GM19468 (cell line): Measurements from ENCODE around the gene C2CD4C.
"Not testable (repeated sequence)": the region's sequence is repeated elsewhere in the genome, so short reads cannot be mapped to it uniquely, and the experiment has no call there.

Experiments
- ATAC-seq: cut with Tn5 transposase; IDR thresholded peaks from one replicate; pipeline ENCODE4 v1.9.1; 2021; ENCODE audit warnings: mild to moderate bottlenecking, moderate library complexity, moderate number of reproducible peaks; ENCODE audit not compliant: unreplicated experiment; ENCODE audit errors: extremely low read depth

Gene C2CD4C

DNA sequence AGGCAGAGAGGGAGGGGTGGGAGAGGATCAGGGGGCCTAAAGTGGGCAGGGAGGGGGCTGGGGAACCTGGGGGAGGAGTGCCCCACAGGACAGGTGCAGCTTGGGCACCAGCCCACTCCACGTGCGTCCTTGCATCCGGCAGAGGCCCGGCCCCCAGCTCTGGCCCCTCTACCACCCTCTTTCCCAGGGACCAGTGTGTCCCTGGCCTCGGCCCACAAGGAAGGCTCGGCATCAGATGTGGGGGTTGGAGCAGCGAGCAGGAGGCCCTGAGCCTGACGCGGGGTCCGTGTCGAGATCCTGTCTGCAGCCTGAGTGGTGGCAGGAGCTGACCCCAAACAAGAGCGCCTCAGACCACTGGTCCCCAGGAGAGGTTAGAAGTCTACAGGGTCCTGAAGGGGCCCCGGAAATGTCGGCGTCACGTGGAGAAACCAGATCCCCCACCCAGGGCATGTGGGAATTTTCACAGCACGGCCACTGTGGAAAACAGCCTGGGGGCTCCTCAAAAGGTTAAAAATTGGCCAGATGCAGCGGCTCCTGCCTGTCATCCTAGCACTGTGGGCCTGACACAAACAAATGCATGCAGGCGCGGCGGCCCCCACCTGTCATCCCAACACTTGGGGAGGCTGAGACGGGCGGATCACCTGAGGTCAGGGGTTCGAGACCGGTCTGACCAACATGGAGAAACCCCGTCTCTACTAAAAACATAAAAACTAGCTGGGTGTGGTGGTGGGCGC, 30.4 kb upstream of the C2CD4C start:
- ATAC-seq, result no peak

DNA sequence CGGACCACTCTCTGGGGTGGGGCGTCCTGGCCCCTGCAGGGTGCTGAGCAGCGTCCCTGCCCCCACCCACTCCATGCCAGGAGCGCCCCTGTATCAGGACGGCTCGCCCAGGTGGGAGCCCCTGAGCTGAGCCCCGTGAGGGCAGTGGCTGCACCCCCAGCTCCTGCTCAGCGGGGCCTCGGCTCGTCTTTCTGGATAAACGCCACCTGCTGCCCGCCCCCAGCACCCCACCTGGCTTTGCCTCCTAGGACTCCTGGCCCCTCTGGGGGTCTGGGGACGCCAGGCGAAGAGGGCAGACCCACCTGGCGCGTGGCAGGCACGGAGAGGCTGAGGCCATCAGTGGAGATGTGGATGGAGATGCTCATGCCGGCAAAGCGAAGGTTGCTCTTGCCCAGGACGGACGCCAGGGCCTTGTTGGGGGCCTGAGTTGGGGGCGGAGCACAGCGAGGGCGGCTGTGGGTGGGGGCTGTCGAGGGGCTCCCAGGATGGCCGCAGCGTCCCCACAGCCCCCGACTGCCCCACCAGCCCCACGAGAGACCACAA, 29.5 kb upstream of the C2CD4C start:
- ATAC-seq, result no peak

DNA sequence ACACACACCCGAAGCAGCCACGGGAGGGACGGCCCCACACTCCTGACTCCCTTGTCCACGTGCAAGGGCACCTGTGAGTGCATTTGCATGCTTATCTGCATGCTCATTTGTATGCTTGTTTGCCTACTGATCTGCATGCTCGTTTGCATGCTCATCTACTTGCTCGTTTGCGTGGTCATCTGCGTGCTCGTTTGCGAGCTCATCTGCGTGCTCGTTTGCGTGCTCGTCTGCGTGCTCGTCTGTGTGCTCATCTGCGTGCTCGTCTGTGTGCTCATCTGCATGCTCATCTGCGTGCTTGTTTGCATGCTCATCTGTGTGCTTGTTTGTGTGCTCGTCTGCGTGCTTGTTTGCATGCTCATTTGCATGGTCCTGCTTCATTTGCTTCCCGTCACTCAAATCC, 28.1 kb upstream of the C2CD4C start:
- no peak for ATAC-seq

DNA sequence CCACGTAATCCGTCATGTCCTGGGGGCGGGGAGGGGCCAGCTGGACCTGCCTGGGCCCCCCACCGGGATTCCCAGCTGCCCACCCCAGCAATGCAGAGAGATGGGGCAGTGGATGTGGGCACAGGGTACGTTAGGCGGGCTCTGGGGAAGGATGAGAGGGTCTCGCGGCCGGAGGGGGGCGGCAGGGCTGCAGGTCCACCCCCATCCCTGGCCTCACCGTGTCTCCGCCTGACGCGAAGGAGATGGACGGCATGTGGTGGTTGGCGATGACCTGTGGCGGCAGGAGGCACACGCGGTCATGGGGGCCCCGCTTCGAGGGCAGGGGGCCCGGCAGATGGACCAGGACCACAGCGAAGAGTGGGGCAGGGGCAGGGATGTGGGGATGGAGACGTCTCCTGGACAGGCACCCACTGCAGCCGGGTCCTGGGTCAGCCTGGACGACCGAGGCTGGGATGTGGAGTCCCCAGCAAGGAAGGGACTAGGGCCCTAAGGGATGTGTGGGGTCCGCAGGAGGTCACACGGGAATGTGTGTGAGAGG, 27.5 kb upstream of the C2CD4C start:
- ATAC-seq, result no peak

DNA sequence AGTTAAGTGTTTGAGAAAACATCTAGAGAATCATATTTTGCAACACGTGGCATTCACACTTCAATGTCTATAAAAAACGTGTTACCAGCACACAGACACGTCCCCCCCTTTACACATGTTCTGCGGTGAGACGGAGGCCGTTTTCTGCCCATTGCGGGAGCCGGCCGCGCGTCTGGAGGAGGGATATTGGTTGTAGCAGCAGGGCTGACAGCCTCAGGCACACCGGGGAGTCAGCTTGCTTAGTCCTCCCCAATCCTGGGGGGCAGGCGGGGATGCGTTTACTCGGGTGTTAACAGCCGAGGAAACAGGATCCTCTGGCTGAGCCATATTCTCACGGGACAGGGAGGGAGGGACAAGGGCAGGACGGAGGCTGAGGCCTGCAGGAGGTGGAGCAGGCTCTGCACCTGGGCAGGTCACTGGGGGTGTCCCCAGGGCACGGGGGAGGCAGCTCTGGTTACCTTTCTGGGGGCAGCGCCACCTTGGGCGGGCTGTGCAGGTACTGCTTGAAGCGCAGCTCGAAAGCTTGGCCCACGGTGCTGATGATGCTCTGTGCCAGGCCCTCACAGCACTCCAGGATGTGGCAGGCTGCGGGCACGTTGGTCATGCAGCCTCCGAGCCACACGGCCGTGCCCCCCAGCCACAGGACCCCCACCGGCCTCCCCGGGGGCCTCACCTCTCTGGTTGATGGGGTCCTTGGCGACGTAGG, 26.9 kb upstream of the C2CD4C start:
- no peak for ATAC-seq

DNA sequence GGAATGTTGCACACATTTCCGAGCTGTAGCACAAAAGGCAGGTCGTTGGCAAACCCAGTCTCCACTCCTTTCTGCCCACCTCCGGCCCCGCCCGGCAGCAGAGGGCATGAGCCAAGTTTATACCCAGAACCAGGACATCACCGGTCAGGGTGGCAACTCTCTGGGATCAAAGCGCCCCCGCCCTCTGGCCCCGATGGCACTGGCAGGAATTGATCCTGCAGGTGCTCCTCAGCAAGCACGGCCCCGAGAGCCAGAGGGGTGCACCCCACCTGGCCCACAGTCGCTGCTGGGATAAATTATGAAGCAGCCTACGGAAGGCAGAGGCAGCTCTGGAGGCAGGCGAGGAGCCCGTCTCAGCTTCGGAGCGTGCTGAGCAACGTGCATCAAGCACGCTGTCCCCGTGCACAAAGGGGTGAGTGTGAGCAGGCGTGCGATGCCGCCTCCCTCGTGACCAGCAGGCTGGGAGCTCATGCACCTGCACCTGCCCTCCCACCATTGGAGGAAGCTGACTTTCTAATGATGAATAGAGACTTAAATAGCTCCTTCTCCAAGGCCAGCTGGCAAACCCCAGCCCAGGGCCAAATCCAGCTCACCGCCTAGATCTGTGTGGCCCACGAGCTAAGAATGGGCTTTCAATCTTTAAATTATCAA, 26.2 kb upstream of the C2CD4C start:
- ATAC-seq, result no peak

DNA sequence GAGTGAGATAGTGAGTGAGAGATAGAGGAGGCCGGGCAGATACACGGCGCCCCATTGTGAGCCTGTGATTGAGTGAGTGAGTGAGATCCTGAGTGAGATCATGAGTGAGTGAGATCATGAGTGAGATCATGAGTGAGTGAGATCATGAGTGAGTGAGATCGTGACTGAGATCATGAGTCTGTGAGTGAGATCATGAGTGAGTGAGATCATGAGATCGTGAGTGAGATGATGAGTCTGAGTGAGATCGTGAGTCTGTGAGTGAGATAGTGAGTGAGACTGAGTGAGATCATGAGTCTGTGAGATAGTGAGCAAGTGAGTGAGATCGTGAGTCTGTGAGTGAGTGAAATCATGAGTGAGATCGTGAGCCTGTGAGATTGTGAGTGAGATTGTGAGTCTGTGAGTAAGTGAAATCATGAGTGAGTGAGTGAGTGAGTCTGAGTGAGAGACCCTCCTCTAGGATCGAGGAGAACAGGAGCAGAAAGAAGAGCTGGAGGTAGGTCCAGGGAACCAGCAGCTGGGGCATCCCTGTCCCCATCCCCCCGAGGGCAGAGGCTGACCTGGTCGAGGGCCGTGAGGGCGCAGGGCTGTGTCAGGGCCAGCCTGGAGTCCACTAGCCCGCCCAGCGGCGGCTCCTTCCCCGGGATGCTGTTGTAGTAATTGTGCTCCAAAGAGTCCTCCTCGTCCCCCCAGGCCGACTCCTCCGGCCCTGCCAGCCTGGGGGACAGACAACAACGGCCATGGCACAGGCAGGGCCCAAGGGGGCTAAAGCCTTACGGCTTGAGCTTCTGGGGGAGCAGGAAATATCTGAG, 25.4 kb upstream of the C2CD4C start:
- no peak for ATAC-seq

DNA sequence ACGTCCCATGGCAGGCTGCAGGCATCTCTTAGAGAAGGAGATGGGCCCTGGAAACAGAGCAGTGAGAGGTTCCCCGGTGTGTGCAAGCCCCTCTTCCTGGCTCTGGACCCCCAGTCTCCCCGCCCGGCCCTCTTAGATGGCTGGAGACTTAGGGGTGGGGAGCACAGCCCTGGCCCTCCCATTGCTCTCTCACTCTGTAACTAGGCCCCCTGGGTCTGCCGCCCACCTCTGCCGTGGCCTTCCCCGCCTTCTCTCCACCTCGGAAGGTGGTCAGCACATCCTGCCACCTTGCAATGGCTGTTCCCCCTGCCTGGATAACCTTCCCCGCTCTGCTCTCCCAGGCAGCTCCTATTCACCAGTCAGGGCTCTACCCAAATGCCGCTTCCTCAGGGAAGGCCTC, 21.8 kb upstream of the C2CD4C start:
- no peak for ATAC-seq

DNA sequence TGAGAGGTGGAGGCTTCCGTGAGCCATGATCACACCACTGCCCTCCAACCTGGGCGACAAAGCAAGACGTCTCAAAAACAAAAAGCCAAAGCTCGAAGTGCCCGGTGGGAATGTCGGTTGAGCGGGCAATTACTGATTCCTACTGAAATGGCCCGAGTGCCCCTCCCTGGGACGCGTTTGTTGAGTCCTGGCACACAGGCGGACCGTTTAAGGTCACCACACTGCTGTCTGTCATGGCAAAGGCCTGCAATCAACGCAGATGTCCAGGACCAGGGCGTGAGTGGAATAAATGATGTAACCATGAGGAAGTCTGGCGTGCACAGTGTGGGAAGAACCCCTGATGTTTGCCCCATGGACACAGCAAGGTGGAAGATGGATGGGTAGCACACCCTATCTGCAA, 19.2 kb upstream of the C2CD4C start:
- no peak for ATAC-seq

DNA sequence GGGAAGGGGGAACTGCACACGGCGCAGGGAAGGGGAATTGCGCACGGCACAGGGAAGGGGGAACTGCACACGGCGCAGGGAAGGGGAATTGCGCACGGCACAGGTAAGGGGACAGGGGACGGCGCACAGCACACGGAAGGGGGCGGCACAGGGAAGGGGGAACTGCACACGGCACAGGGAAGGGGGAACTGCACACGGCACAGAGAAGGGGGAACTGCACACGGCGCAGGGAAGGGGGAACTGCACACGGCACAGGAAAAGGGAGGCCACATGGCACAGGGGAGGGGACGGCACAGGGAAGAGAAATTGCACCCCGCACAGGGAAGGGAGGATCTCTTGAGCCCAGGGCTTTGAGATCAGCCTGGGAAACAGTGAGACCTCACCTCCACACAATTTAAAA, 18.7 kb upstream of the C2CD4C start:
- ATAC-seq, result not testable (repeated sequence)

DNA sequence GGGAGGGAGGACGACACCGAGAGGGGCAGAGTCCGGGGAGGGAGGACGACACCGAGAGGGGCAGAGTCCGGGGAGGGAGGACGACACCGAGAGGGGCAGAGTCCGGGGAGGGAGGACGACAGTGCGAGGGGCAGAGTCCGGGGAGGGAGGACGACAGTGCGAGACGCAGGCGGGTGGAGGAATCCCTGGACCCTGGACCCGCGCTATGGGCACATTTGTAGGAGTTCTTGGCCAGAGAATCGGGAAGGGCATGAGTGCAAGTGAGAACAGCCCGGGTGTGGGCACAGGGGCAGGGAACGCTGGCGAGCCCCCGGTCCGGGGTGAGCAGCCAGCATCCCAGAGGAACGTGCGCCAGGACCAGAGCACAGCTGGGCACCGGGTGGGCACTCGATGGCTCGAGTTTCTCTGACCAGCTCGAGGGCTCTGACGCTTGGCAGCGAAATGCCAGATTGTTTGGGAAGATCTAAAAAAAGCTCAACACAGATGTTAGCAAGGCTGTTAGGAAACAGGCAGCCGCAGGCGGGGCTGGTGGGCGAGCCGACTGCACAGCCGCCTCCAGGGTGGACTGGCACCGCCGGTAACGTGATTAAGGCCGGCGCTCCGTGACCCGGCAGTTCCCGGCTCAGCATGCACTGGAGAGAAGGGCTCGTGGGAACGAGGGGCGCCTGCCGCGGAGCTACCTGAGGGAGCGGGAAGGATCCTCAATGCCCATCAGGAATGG, 17.9 kb upstream of the C2CD4C start:
- ATAC-seq, result no peak

DNA sequence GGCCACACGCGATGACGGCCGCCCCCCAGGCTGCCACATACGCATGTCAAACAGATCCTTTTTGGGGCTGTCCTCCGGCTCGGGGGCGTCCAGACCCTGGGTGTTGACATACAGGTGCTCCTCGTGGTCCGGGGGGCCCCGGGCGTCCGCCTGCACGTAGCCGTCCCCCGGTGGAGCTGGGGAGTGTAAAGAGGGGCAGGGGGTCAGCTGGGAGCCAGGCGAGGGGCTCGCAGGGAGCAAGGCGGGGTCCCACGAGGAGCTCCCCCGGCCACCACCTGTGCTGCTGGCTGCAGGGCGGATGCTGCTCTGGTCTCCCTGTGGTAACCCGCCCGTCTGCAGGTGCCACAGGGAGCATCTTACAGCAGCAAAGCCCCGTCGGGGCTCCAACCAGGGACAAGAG, 16.1 kb upstream of the C2CD4C start:
- ATAC-seq, result no peak

DNA sequence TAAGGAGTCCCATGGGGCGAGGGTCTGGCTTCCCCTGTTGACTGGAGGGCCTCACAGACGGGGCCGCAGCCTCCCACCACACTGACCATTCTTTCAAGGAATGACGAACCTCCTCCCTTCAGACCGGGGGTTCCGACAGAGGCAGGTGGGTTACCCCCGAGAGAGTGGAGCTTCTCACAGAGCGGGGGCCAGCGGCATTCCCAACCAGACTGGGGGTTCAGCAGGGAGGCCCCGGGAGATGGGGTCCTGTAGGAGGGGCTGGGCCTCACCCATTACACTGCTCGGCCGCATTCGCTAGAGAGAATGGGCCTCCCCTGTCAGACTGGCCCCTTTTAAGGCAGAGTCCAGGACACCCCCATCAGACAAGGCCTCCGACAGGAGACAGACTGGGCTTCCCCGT, 15.6 kb upstream of the C2CD4C start:
- ATAC-seq, result no peak

DNA sequence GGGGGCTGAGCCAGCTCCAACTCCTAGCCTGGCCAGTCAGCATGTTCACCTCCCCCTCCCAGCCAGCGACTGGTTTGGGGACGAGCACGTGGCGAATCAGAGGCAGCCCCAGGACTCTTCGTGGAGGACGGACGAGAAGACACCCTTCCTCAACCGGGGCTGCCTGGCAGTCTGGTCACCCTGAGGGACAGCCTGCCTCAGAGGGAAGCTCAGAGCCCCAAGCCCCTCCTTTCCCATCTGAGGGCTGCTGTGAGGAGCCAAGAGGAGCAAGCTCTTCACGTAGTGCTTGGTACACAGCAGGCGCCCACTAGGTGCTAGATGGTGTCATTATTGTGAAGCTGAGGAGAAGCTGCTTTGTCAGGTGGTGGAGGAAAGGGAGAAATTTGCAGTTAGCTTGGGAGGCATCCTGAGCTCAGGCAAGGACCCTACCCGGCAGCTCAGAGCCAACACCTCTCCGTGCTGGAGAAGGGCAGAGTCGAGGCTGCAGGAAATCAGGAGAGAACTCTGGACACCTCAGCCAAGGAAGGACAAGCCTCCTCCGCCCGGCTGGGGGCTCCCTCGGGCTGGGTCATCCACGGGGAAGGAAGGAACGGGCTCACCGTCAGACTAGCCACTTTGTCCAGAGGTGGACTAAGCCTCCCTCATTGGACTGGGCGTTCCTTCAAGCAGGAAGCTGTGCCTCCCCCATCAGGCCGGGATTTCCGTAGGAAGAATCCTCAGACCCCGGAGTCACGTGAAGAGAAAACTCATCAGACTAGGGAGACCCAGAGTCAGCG, 14.9 kb upstream of the C2CD4C start:
- ATAC-seq, result no peak

DNA sequence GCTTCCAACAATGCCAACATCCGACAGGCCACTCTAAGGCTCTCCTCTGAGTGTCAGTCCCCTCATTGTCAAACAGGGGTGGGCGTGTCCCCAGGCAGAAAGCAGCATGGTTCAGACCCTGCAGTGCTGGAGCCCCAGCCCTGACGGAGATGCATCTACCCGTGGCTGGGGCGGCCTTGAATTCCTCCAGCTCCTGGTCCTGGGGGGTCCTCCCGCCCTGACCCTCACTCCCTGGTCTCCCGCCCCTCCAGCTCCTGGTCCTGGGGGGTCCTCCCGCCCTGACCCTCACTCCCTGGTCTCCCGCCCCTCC, 13.9 kb upstream of the C2CD4C start:
- ATAC-seq, result not testable (repeated sequence)

DNA sequence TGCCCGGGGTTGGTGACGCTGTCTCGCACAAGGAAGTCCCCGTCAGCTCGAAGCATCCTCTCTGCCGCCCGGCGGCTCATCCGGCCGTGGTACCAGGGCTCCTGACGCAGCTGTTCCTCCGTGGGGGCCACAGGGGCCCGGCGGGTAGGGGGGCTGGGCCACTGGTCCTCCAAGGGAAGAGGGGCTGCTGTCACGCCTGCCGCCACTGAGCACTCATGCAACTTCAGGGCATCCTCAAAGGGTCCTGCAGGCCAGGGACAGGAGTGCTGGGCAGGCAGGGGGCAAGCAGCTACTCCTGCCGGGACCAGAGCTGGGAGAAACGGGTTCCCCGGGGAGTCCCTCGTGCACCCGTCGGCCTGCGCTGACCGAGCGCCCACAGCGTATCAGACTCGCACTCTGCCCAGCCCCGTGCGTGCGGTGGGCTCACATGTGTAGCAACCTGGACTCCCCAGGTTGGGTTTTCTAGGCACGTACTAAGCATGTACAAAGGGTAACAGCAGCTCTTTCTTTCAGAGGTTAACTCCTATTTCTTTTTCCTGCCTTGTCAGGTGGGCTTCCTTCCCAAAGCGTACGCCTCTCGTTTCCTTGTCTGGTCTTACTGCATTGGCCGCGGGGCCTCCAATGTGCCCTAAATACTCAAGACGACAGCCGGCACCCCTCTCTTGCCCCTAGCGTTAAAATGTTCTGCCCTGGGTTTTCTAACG, 13.4 kb upstream of the C2CD4C start:
- ATAC-seq, result no peak

DNA sequence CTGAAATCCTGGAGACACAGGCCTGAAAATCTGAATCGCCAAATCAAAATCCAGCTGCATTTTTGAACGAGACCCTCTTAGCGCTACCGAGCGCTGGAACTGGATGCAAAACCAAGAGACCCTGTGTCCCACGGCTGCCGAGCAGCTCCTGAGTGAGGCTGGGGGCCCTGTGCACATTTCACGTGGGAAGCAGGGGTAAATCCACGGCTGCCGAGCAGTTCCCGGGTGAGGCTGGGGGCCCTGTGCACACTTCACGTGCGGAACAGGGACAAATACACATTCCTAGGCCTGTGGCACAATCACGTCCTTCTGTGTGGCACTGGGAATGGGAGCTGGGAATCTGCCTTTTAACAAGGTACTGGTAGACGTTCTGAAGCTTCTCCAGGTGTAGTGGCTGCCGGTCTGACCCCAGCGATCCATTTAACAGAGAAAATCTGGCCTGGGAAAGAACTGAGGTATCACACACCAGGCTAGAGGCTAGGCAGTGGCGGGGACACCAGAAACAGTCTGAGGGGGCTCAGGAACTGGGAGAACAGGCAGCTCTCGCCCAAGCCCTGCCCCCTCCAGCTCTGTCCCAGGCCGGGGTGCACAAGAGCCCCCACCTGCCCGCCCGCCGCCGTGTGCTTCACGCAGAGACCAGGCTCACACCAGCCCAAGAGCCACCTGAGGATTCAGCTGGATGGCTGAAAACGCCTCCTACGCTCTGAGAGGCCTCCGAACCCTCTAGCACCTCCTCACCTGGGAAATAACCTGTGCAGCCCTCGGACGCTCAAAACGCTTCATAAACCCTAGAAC, 11.0 kb upstream of the C2CD4C start:
- ATAC-seq, result no peak
